ENCODE results near the gene IL13.

- no peak for TF ChIP-seq CTCF (optimal IDR thresholded peaks at IDR 0.05 in 1 of 3, IDR thresholded peaks at IDR 0.05 in 1 of 3, conservative IDR thresholded peaks at IDR 0.05 in 1 of 3; ENCODE audit: extremely low read depth in 1 of 3, insufficient read depth in 2 of 3, low read length in 3 of 3)
- no peak for TF ChIP-seq EZH2 (IDR thresholded peaks at IDR 0.05; ENCODE audit: low read length)
Observed at GRCh38 chr5:132704875-132705274, 46.9 kb downstream of the IL13 start.

All from keratinocyte (primary cell).